Measurements from ENCODE around the gene DCLK1.

DCLK1 gene

GRCh38 chr13:35956074-35956473 lies 175.1 kb downstream of the DCLK1 start:
- no peak overlapping the region for H3K4me3 ChIP-seq (replicated peaks in 1 of 2; ENCODE audit: low read depth in 2 of 2, low read length in 2 of 2)
- no peak for DNase-seq (ENCODE audit: low read depth in 2 of 2)
- TF ChIP-seq, protein P1, sequence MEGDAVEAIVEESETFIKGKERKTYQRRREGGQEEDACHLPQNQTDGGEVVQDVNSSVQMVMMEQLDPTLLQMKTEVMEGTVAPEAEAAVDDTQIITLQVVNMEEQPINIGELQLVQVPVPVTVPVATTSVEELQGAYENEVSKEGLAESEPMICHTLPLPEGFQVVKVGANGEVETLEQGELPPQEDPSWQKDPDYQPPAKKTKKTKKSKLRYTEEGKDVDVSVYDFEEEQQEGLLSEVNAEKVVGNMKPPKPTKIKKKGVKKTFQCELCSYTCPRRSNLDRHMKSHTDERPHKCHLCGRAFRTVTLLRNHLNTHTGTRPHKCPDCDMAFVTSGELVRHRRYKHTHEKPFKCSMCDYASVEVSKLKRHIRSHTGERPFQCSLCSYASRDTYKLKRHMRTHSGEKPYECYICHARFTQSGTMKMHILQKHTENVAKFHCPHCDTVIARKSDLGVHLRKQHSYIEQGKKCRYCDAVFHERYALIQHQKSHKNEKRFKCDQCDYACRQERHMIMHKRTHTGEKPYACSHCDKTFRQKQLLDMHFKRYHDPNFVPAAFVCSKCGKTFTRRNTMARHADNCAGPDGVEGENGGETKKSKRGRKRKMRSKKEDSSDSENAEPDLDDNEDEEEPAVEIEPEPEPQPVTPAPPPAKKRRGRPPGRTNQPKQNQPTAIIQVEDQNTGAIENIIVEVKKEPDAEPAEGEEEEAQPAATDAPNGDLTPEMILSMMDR (IDR thresholded peaks at IDR 0.05; ENCODE audit: low read depth, low read length), result no peak

DNA sequence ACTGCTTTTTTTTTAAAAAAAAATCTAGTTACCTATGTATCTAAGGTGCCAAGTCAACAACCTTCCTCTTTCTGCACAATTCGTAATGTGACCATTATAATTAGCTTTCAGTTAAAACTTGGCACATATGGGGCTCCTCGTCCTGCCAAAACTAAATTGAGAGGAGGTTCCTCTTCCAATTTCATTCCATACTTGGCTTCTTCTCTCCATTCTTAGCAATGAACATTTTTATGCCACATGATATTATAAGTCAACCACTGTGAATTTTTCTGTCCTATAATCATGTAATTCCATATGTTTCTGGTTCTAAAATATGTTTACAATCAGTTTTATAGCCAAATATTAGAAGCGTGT lies 177.0 kb downstream of the DCLK1 start:
- TF ChIP-seq, protein P1 (IDR thresholded peaks at IDR 0.05; ENCODE audit: low read depth, low read length), result no peak
- DNase-seq (ENCODE audit: low read depth in 2 of 2), result no peak
- no peak overlapping the region for H3K4me3 ChIP-seq (replicated peaks in 1 of 2; ENCODE audit: low read depth in 2 of 2, low read length in 2 of 2)

GRCh38 chr13:35953537-35954206 lies 177.5 kb downstream of the DCLK1 start:
- peak overlapping the region in 1 of 2 donors; percentile 16 for H3K4me3 ChIP-seq (replicated peaks in 1 of 2; ENCODE audit: low read depth in 2 of 2, low read length in 2 of 2)
- TF ChIP-seq, protein P1 (IDR thresholded peaks at IDR 0.05; ENCODE audit: low read depth, low read length), result peak; percentile 74
- DNase-seq (ENCODE audit: low read depth in 2 of 2), result peak; percentile 96 to 98

- H3K4me3 ChIP-seq (replicated peaks in 1 of 2; ENCODE audit: low read depth in 2 of 2, low read length in 2 of 2), result no peak overlapping the region
- no peak for DNase-seq (ENCODE audit: low read depth in 2 of 2)
- TF ChIP-seq, protein P1 (IDR thresholded peaks at IDR 0.05; ENCODE audit: low read depth, low read length), result no peak
These were observed 183.9 kb downstream of the DCLK1 start for GRCh38 chr13:35947315-35947714.

- TF ChIP-seq, protein P1 (IDR thresholded peaks at IDR 0.05; ENCODE audit: low read depth, low read length), result no peak
- no peak overlapping the region for H3K4me3 ChIP-seq (replicated peaks in 1 of 2; ENCODE audit: low read depth in 2 of 2, low read length in 2 of 2)
- DNase-seq (ENCODE audit: low read depth in 2 of 2), result no peak
These were observed 185.8 kb downstream of the DCLK1 start for GRCh38 chr13:35945368-35945767.

GRCh38 chr13:35941374-35941773 lies 189.8 kb downstream of the DCLK1 start:
- DNase-seq (ENCODE audit: low read depth in 2 of 2), result no peak
- TF ChIP-seq, protein P1 (IDR thresholded peaks at IDR 0.05; ENCODE audit: low read depth, low read length), result no peak
- H3K4me3 ChIP-seq (replicated peaks in 1 of 2; ENCODE audit: low read depth in 2 of 2, low read length in 2 of 2), result no peak overlapping the region

GRCh38 chr13:35940734-35941133 lies 190.4 kb downstream of the DCLK1 start:
- DNase-seq (ENCODE audit: low read depth in 2 of 2), result no peak
- no peak overlapping the region for H3K4me3 ChIP-seq (replicated peaks in 1 of 2; ENCODE audit: low read depth in 2 of 2, low read length in 2 of 2)
- TF ChIP-seq, protein P1 (IDR thresholded peaks at IDR 0.05; ENCODE audit: low read depth, low read length), result no peak
